GM12878 (cell line): ENCODE results near the gene OSBPL2. TPM values are rescaled to one million over a fixed set of nuclear protein-coding genes. Genes with fewer than 3 reads are reported as not detected.
A peak's percentile ranks its signal among the peaks of the same experiment; 100 is the strongest.

Experiments
- ATAC-seq: fragments of 200-7000 bp; cut with Tn5 transposase; 3 replicates; pipeline ENCODE4 v1.9.1; 2020; ENCODE audit warnings: mild to moderate bottlenecking, moderate library complexity
- BruUV-seq: library from RNA; stranded (reverse); fragments of 400-500 nt; replicated peaks from 2 replicates; lab custom pipeline; 2021; lab: Mats Ljungman, UMichigan
- CTCF ChIA-PET: fragments of 300-600 bp; sonication (Branson Sonifier 250); formaldehyde crosslinking; extraction: SDS; loops from one replicate; lab custom pipeline; 2021; ENCODE audit warnings: inconsistent platforms; lab: Yijun Ruan, JAX
- POLR2A ChIA-PET: fragments of 350-600 bp; formaldehyde crosslinking; extraction: SDS; loops from one replicate; lab custom pipeline; 2021; ENCODE audit warnings: inconsistent platforms; lab: Charles Lee
- RAD21 ChIA-PET: fragments of 300-600 bp; sonication (Branson Sonifier 250); formaldehyde crosslinking; loops from one replicate; lab custom pipeline; 2023; ENCODE audit warnings: antibody characterized with exemption; ENCODE audit not compliant: unreplicated experiment; lab: Charles Lee
- SMC1A ChIA-PET: fragments of 300-600 bp; sonication (Branson Sonifier 250); formaldehyde crosslinking; loops from one replicate; lab custom pipeline; 2023; ENCODE audit not compliant: unreplicated experiment, uncharacterized antibody; lab: Charles Lee
- DNase-seq: peaks from one replicate; pipeline ENCODE4 v3.0.0-alpha.2; 2011; ENCODE audit warnings: low read depth, low spot score
- FAIRE-seq: peaks from 3 replicates; lab custom pipeline; 2011; peaks lifted over from hg19 to GRCh38; lab: Jason Lieb, UNC
- H2AFZ ChIP-seq: 2 replicates; pipeline ENCODE4 v1.6.0; 2011; ENCODE audit warnings: low read depth, low read length, control low read depth; ENCODE audit not compliant: control insufficient read depth
- H3K27ac ChIP-seq: 2 replicates; pipeline ENCODE4 v1.5.1; 2011; ENCODE audit warnings: control low read depth; ENCODE audit not compliant: control insufficient read depth, insufficient read depth
- H3K27me3 ChIP-seq, 2 experiments: replicated peaks in 1 of 2; 2 replicates each; pipeline versions ENCODE4 v1.6.0 to v1.6.1; 2011; ENCODE audit warnings: low read length in 1 of 2; ENCODE audit not compliant: control insufficient read depth in 2 of 2, insufficient read depth in 2 of 2
- H3K36me3 ChIP-seq, 2 experiments: 2 replicates each; pipeline ENCODE4 v1.5.1; 2011; ENCODE audit warnings: low read length in 1 of 2; ENCODE audit not compliant: control insufficient read depth in 2 of 2, insufficient read depth in 2 of 2
- H3K4me1 ChIP-seq: 2 replicates; pipeline ENCODE4 v1.6.1; 2011; ENCODE audit warnings: mild to moderate bottlenecking, low read length, moderate library complexity, mixed read lengths; ENCODE audit not compliant: control insufficient read depth, insufficient read depth
- H3K4me2 ChIP-seq: 2 replicates; pipeline ENCODE4 v1.6.0; 2011; ENCODE audit warnings: control low read depth; ENCODE audit not compliant: control insufficient read depth, insufficient read depth
- H3K4me3 ChIP-seq: fragments of 200-600 bp; sonication (generic); 2 replicates; pipeline ENCODE4 v1.5.1; 2016
- H3K79me2 ChIP-seq: 2 replicates; pipeline ENCODE4 v1.6.0; 2011; ENCODE audit warnings: low read length; ENCODE audit not compliant: control insufficient read depth, insufficient read depth
- H3K9ac ChIP-seq: 2 replicates; pipeline ENCODE4 v1.8.0; 2011; ENCODE audit warnings: low read length, control low read depth, mixed read lengths; ENCODE audit not compliant: control insufficient read depth, insufficient read depth
- H3K9me3 ChIP-seq: replicated peaks from 3 replicates; pipeline ENCODE4 v1.5.1; 2011; ENCODE audit warnings: mild to moderate bottlenecking, low read length; ENCODE audit not compliant: control insufficient read depth, insufficient read depth
- H4K20me1 ChIP-seq: 2 replicates; pipeline ENCODE4 v1.6.0; 2011; ENCODE audit not compliant: control insufficient read depth, insufficient read depth
- CBFB ChIP-seq: IDR thresholded peaks from 2 replicates; pipeline ENCODE4 v1.6.1; 2016; ENCODE audit warnings: antibody characterized with exemption, low read depth
- CTCF ChIP-seq, 3 experiments: IDR thresholded peaks in 2 of 3; conservative IDR thresholded peaks in 1 of 3; 2 replicates each; pipeline ENCODE4 v1.5.1; 2011; ENCODE audit warnings: low read depth in 3 of 3, low read length in 3 of 3, mild to moderate bottlenecking in 3 of 3, control low read depth in 2 of 3, moderate library complexity in 2 of 3, inconsistent platforms in 1 of 3, mixed read lengths in 1 of 3; ENCODE audit not compliant: control insufficient read depth in 2 of 3, insufficient read depth in 1 of 3; ENCODE audit errors: extremely low read depth in 1 of 3
- DPF2 ChIP-seq: fragments of 450-650 bp; IDR thresholded peaks from 2 replicates; pipeline ENCODE4 v1.6.1; 2017; ENCODE audit warnings: mild to moderate bottlenecking
- EZH2 ChIP-seq: IDR thresholded peaks from 2 replicates; pipeline ENCODE4 v1.6.1; 2012; ENCODE audit warnings: low read depth, mild to moderate bottlenecking, control low read depth, inconsistent platforms, low read length, borderline replicate concordance; ENCODE audit not compliant: control insufficient read depth
- GABPA ChIP-seq: IDR thresholded peaks from 2 replicates; pipeline ENCODE4 v1.6.1; 2014; ENCODE audit warnings: antibody characterized with exemption, low read depth, mild to moderate bottlenecking, inconsistent platforms
- JUNB ChIP-seq: IDR thresholded peaks from 2 replicates; pipeline ENCODE4 v1.6.1; 2016; ENCODE audit warnings: antibody characterized with exemption, mild to moderate bottlenecking
- MEF2A ChIP-seq: IDR thresholded peaks from 2 replicates; pipeline ENCODE4 v1.6.1; 2011; ENCODE audit warnings: low read depth, mild to moderate bottlenecking, low read length, moderate library complexity; ENCODE audit not compliant: insufficient read depth
- NKRF ChIP-seq: fragments of 450-650 bp; conservative IDR thresholded peaks from 2 replicates; pipeline ENCODE4 v1.6.1; 2017; ENCODE audit warnings: mild to moderate bottlenecking, moderate library complexity
- RBBP5 ChIP-seq: fragments of 200-600 bp; sonication (generic); conservative IDR thresholded peaks from 2 replicates; pipeline ENCODE4 v1.6.1; 2016
- USF1 ChIP-seq: IDR thresholded peaks from 2 replicates; pipeline ENCODE4 v1.6.1; 2011; ENCODE audit warnings: borderline replicate concordance, low read depth, mild to moderate bottlenecking, moderate library complexity, mixed read lengths, low read length; ENCODE audit not compliant: insufficient read depth; ENCODE audit errors: extremely low read length
- YBX1 ChIP-seq: fragments of 450-650 bp; IDR thresholded peaks from 2 replicates; pipeline ENCODE4 v1.6.1; 2016; ENCODE audit warnings: antibody characterized with exemption
- WGBS: methylation state at CpG from one replicate; pipeline ENCODE4 v1.1.6; 2016; ENCODE audit warnings: low lambda C conversion rate; ENCODE audit not compliant: insufficient replicate concordance, insufficient coverage; ENCODE audit errors: missing lambda C conversion rate; 5-methylcytosine and 5-hydroxymethylcytosine counted together
- in situ Hi-C: fragments of 300-500 bp; cut with MboI; formaldehyde crosslinking; loops from 9 replicates; pipeline ENCODE4 v1.14.3; 2018; ENCODE audit warnings: mixed read lengths
- intact Hi-C: fragments of 100-400 bp; cut with micrococcal nuclease; formaldehyde crosslinking; loops from one replicate; pipeline ENCODE4 v1.14.2; 2022; ENCODE audit not compliant: unreplicated experiment
- polyA plus RNA-seq, 11 experiments: library from polyadenylated mRNA; depleted of rRNA in 4 of 11; unstranded in 6 of 11; stranded (reverse) in 5 of 11; fragments of >200 nt; fragmentation: Nextera tagmentation in 4 of 11; fragmentation: Illumina TruSeq in 1 of 11; extraction: Ambion mirVana in 4 of 11; extraction: Trizol in 1 of 11; gene quantifications; 1 replicate in 1 of 11; 2 replicates in 10 of 11; pipeline versions ENCODE4 v1.2.1 to v1.2.3, GENCODE V29; 2011 to 2016; ENCODE audit warnings: inconsistent platforms in 2 of 11, missing spikeins in 2 of 11, low read depth in 1 of 11
- total RNA-seq, 4 experiments: library from RNA; depleted of rRNA in 3 of 4; stranded (reverse); fragments of >200 nt in 3 of 4; fragmentation: Illumina TruSeq in 1 of 4; extraction: Trizol in 1 of 4; gene quantifications; 2 replicates each; pipeline versions ENCODE4 v1.2.1 to v1.2.3, GENCODE V29; 2013 to 2021

Gene OSBPL2
- total and polyA plus RNA-seq, 10 of the 15 experiments (the other 5 are each of a cell fraction or from before 2014, with no cell fraction given) = 2.8 to 22.3 (median 14.7) TPM

- FAIRE-seq = no peak
- in situ Hi-C loops = no loop called here
- Histone ChIP-seq H3K36me3 (no peaks in the 10 kb centered on the region), H3K4me2 (no peak overlapping the region), H3K4me1 (no peaks in the 10 kb centered on the region), H2AFZ (no peak overlapping the region), H3K9ac (no peak overlapping the region), H4K20me1 (no peaks in the 10 kb centered on the region), H3K27ac (no peak overlapping the region), H3K27me3 (no peaks in the 10 kb centered on the region; a peak in 2 of 4 replicates), H3K9me3 (no peaks in the 10 kb centered on the region; the same call in 2 of the 3 replicates), H3K4me3 (no peak overlapping the region), H3K79me2 (no peaks in the 10 kb centered on the region)
- ATAC-seq = peak; percentile 44
- CTCF ChIA-PET = no interaction called here
- no peak for TF ChIP-seq MEF2A
- TF ChIP-seq CTCF (IDR thresholded peaks at IDR 0.05 in 2 of 3, conservative IDR thresholded peaks at IDR 0.05 in 1 of 3; ENCODE audit: control insufficient read depth in 2 of 3, extremely low read depth in 1 of 3, insufficient read depth in 1 of 3, low read depth in 3 of 3, low read length in 3 of 3) = 0 out of 6 replicates have a peak, but pooled peaks of 1 of the 3 experiments have one; percentile 8
- no TSS peak for BruUV-seq
- WGBS = 43% methylated on average over 24 of the region's 24 CpGs
- DNase-seq = no peak
- RAD21 ChIA-PET = no interaction called here
- POLR2A ChIA-PET = no interaction called here
- SMC1A ChIA-PET = interaction anchor here (0.7 kb wide), 1 partner anchor 13 kb away, joined by 3 read pairs; no protein-coding TSS in a partner anchor
- intact Hi-C loops = no loop called here
These were observed 11.4 kb upstream of the OSBPL2 start for GRCh38 chr20:62226707-62227590.

- Histone ChIP-seq H3K27ac (no peak overlapping the region), H3K27me3 (no peaks in the 10 kb centered on the region; a peak in 2 of 4 replicates), H3K9me3 (no peaks in the 10 kb centered on the region; the same call in 2 of the 3 replicates), H3K9ac (no peak overlapping the region), H2AFZ (no peak overlapping the region), H3K36me3 (no peaks in the 10 kb centered on the region), H3K4me1 (no peaks in the 10 kb centered on the region), H3K79me2 (no peaks in the 10 kb centered on the region), H3K4me3 (no peak overlapping the region), H3K4me2 (no peak overlapping the region), H4K20me1 (no peaks in the 10 kb centered on the region)
- intact Hi-C loops (no loop called here), in situ Hi-C loops (no loop called here)
- ChIA-PET RAD21 (no interaction called here), CTCF (no interaction called here), SMC1A (interaction anchor here (0.7 kb wide), 1 partner anchor 12 kb away, joined by 3 read pairs; no protein-coding TSS in a partner anchor), POLR2A (no interaction called here)
- DNase-seq = no peak
- no TSS peak for BruUV-seq
- no peak for FAIRE-seq
- no peak for ATAC-seq
- WGBS = 15% methylated on average over 10 of the region's 10 CpGs
- TF ChIP-seq NKRF = no peak
- no peak for TF ChIP-seq EZH2
- no peak for TF ChIP-seq GABPA
- no peak for TF ChIP-seq JUNB
- TF ChIP-seq YBX1 = no peak
- TF ChIP-seq DPF2 = no peak
- no peak for TF ChIP-seq CBFB
- TF ChIP-seq RBBP5 = no peak
- TF ChIP-seq USF1 = no peak
These were observed 10.7 kb upstream of the OSBPL2 start for GRCh38 chr20:62227591-62227976.
